WERI-Rb-1 (cell line): ENCODE results near the gene TMEM123.
"Not testable (repeated sequence)": the region's sequence is repeated elsewhere in the genome, so short reads cannot be mapped to it uniquely, and the experiment has no call there.

Source experiments
- DNase-seq: peaks from one replicate; pipeline ENCODE4 v3.0.0-alpha.2; 2020
- H3K27ac ChIP-seq: fragments of 250-450 bp; sonication (Bioruptor Pico); 2 replicates; pipeline ENCODE4 v1.5.1; 2020; ENCODE audit warnings: mild to moderate bottlenecking, moderate library complexity
- H3K27me3 ChIP-seq: fragments of 250-450 bp; sonication (Bioruptor Pico); 2 replicates; pipeline ENCODE4 v1.5.1; 2021; ENCODE audit warnings: mild to moderate bottlenecking, low read depth, moderate library complexity; ENCODE audit not compliant: insufficient read depth, severe bottlenecking
- H3K36me3 ChIP-seq: fragments of 250-450 bp; sonication (Bioruptor Pico); 2 replicates; pipeline ENCODE4 v1.5.1; 2020; ENCODE audit warnings: mild to moderate bottlenecking, moderate library complexity
- H3K4me3 ChIP-seq: 2 replicates; pipeline ENCODE4 v1.5.1; 2011; ENCODE audit warnings: low read depth, mild to moderate bottlenecking, control low read depth, low read length
- H3K9me3 ChIP-seq: fragments of 250-450 bp; sonication (Bioruptor Pico); 2 replicates; pipeline ENCODE4 v1.5.1; 2021; ENCODE audit warnings: mild to moderate bottlenecking, moderate library complexity; ENCODE audit not compliant: severe bottlenecking
- TF ChIP-seq, protein P1 (sequence below): IDR thresholded peaks from 2 replicates; pipeline ENCODE4 v1.5.1; 2011; ENCODE audit warnings: low read depth, mild to moderate bottlenecking, control low read depth, inconsistent platforms, low read length

Gene TMEM123

DNA sequence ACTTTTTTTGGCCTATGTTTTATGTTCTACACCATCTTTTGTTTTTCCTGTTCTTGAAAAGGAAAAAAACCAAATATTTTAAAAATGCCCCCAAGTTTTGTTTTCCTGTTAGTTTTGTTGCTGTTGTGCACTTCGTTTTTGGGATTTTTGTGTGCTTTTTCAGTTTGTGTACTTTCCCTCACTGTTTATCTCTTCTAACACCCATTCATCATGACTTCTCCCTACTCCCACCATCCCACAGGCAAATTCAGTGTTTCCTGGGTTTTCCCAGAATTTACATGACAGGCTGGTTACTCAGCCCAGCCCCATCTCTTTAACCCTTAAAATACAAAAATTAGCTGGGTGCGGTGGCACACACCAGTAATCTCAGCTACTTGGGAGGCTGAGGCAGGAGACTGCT, 15.6 kb downstream of the TMEM123 start:
- peaks cover 8% of the 10 kb centered on the region for H3K36me3 ChIP-seq
- H3K27me3 ChIP-seq = no peaks in the 10 kb centered on the region
- no peak overlapping the region for H3K4me3 ChIP-seq
- no peak overlapping the region for H3K27ac ChIP-seq
- TF ChIP-seq, protein P1, sequence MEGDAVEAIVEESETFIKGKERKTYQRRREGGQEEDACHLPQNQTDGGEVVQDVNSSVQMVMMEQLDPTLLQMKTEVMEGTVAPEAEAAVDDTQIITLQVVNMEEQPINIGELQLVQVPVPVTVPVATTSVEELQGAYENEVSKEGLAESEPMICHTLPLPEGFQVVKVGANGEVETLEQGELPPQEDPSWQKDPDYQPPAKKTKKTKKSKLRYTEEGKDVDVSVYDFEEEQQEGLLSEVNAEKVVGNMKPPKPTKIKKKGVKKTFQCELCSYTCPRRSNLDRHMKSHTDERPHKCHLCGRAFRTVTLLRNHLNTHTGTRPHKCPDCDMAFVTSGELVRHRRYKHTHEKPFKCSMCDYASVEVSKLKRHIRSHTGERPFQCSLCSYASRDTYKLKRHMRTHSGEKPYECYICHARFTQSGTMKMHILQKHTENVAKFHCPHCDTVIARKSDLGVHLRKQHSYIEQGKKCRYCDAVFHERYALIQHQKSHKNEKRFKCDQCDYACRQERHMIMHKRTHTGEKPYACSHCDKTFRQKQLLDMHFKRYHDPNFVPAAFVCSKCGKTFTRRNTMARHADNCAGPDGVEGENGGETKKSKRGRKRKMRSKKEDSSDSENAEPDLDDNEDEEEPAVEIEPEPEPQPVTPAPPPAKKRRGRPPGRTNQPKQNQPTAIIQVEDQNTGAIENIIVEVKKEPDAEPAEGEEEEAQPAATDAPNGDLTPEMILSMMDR = no peak
- DNase-seq = no peak
- peaks cover 10% of the 10 kb centered on the region for H3K9me3 ChIP-seq

DNA sequence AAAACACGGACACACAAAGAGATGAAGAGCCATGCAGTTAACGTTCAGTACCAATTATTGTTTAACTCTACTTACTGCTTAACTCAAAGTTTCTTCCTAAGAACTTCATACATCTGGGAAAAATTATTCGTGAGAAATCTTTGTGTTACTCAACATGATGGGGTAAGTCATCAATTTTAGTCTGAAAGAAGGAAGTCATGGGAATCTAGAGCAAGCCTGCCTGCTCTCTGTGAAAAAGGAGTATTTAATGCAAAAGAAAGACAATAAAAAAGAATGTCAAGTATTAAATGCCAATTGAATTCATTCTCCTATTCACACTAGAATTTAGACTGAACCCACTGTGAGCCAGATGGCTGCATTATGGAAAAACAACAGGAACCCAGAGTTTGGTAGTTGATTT, 16.0 kb downstream of the TMEM123 start:
- Histone ChIP-seq H3K4me3 (no peak overlapping the region), H3K27me3 (no peaks in the 10 kb centered on the region), H3K27ac (no peak overlapping the region), H3K36me3 (peaks cover 10% of the 10 kb centered on the region), H3K9me3 (peaks cover 10% of the 10 kb centered on the region)
- DNase-seq = no peak
- TF ChIP-seq, protein P1 = no peak

DNA sequence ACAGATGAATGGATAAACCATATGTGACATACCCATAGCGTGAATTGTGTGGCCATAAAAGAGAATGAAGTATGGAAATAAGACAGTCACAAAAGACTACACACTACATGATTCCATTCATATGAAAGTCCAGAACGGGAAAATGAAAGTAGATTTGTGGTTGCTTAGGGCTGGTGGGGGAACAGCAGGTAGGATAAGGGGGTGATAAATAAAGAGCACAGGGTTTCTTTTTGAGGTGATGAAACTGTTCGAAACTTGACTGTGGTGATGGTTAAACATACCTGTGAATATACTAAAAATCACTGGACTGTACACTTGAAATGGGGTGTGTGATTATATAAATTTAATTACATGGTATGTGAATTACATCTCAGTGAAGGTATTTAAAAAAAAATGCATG, 16.9 kb downstream of the TMEM123 start:
- H3K36me3 ChIP-seq = peaks cover 12% of the 10 kb centered on the region
- H3K4me3 ChIP-seq = no peak overlapping the region
- DNase-seq = no peak
- peaks cover 10% of the 10 kb centered on the region for H3K9me3 ChIP-seq
- H3K27ac ChIP-seq = no peak overlapping the region
- no peaks in the 10 kb centered on the region for H3K27me3 ChIP-seq
- TF ChIP-seq, protein P1 = no peak

DNA sequence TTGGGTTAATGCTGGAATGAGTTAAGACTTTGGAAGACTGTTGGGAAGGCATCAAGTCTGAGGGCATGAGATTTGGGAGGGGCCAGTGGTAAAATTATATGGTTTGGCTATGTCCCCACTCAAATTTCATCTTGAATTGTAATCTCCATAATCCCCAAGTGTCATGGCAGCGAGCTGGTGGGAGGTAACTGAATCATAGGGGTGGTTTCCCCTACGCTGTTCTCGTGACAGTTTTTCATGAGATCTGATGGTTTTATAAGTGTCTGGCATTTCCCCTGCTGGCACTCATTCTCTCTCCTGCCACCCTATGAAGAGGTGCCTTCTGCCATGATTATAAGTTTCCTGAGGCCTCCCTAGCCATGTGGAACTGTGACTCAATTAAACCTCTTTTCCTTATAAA, 19.0 kb downstream of the TMEM123 start:
- not testable (repeated sequence) for H3K9me3 ChIP-seq, H3K27ac ChIP-seq, H3K4me3 ChIP-seq, DNase-seq, H3K27me3 ChIP-seq
- peaks cover 12% of the 10 kb centered on the region for H3K36me3 ChIP-seq

DNA sequence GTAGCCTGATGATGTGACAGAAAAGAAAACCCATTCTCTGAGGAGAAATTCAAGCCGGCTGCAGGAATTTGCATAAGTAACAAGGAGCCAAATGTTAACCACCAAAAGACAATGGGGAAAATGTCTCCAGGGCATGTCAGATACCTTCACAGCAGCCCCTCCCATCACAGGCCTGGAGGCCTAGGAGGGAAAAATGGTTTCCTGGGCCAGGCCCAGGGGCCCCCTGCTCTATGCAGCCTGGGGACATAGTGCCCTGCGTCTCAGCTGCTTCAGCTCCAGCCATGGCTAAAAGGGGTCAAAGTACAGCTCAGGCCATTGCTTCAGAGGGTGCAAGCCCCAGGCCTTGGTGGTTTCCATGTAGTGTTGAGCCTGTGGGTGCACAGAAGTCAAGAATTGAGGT, 20.0 kb downstream of the TMEM123 start:
- not testable (repeated sequence) for H3K4me3 ChIP-seq, H3K27me3 ChIP-seq, DNase-seq, H3K27ac ChIP-seq, H3K36me3 ChIP-seq, H3K9me3 ChIP-seq

DNA sequence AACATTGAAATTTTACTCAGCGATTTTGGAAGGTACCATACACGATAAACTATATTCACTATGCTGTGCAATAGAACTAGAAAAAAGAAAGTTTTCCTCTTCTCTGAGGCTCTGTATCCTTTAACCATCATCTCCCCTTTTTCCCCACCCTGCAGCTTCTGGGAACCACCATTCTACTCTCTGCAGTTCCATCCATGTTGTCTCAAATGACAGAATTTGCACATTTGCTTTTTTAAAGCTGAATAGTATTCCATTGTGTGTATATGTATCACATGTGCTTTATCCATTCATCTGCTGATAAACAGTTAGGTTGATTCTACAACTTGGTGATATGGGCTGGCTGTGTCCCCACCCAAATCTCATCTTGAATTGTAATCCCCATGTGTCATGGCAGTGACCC, 21.2 kb downstream of the TMEM123 start:
- Histone ChIP-seq H3K36me3 (peaks cover 7% of the 10 kb centered on the region; the same call in 1 of the 2 replicates), H3K27ac (no peak overlapping the region), H3K27me3 (no peaks in the 10 kb centered on the region), H3K4me3 (no peak overlapping the region), H3K9me3 (peaks cover 10% of the 10 kb centered on the region)
- TF ChIP-seq, protein P1 = no peak
- no peak for DNase-seq

DNA sequence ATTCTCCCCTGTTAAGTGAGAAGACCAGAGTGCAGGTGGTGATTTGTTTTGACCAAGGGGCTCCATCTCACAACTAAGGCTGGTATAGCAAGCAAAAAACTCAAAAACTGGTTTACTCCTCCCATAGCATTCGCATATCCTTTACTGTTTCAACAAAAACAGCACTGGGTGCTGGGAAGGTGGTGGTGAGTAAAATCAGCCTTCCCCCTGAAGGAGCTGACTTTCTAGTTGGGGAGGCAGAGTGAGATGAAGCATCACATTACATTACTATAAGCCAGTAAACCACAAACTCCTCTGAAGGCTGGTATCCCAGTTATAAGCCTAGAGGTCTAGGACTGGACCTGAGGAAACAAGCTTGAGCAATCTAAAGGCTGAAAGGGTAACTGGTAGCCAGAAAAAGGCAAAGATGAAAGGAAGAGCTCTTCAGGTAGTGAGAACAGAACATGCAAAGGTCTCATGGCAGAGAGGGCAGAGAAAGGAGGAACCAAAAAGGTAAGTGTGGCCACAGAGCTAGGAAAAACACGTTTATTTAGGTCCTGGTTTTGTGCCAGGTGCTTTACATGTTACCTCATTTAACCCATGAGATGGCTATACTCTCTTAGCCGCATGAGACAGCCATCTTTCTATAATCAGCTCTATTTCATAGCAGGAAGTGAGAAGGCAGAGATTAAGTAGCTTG, 22.3 kb downstream of the TMEM123 start:
- Histone ChIP-seq H3K36me3 (peaks cover 10% of the 10 kb centered on the region; the same call in 1 of the 2 replicates), H3K9me3 (peaks cover 10% of the 10 kb centered on the region), H3K4me3 (no peak overlapping the region), H3K27me3 (no peaks in the 10 kb centered on the region), H3K27ac (no peak overlapping the region)
- no peak for DNase-seq
- TF ChIP-seq, protein P1 = no peak
